CD4-positive, CD25-positive, alpha-beta regulatory T cell (primary cell): ENCODE measurements around the gene CMTM8. TPM values are rescaled to one million over a fixed set of nuclear protein-coding genes. Genes with fewer than 3 reads are reported as not detected.

Experiments used
- ATAC-seq, 2 donors: fragments of 150-1000 bp; cut with Tn5 transposase; one replicate each; pipeline ENCODE4 v1.10.0; 2021; ENCODE audit warnings: low read depth in 2 of 2, moderate number of reproducible peaks in 2 of 2, moderate library complexity in 1 of 2
- DNase-seq, 3 donors: peaks; one replicate each; pipeline versions ENCODE4 v3.0.0 to v3.0.0-alpha.2; 2012 to 2022; ENCODE audit warnings: mixed read lengths in 1 of 3
- H3K27ac ChIP-seq: one replicate; pipeline ENCODE4 v1.7.0; 2013; ENCODE audit warnings: mild to moderate bottlenecking, low read length; ENCODE audit not compliant: insufficient read depth, poor library complexity, severe bottlenecking
- H3K27me3 ChIP-seq: one replicate; pipeline ENCODE4 v1.7.0; 2013; ENCODE audit warnings: low read length; ENCODE audit not compliant: control insufficient read depth, insufficient read depth
- H3K36me3 ChIP-seq: one replicate; pipeline ENCODE4 v1.7.0; 2013; ENCODE audit warnings: mild to moderate bottlenecking, low read length, moderate library complexity; ENCODE audit not compliant: control insufficient read depth, insufficient read depth
- H3K4me1 ChIP-seq: 2 replicates; pipeline ENCODE4 v1.7.0; 2013; ENCODE audit warnings: mild to moderate bottlenecking, low read length; ENCODE audit not compliant: insufficient read depth, control insufficient read depth, poor library complexity, severe bottlenecking
- H3K4me3 ChIP-seq: one replicate; pipeline ENCODE4 v1.7.0; 2013; ENCODE audit warnings: low read depth, mild to moderate bottlenecking, low read length, moderate library complexity
- H3K9me3 ChIP-seq, 2 experiments: 1 replicate in 1 of 2; 2 replicates in 1 of 2; pipeline ENCODE4 v1.7.0; 2013; ENCODE audit warnings: low read length in 2 of 2, mild to moderate bottlenecking in 1 of 2, moderate library complexity in 1 of 2; ENCODE audit not compliant: control insufficient read depth in 2 of 2
- H3K27ac Mint-ChIP-seq, 3 donors: one replicate each; pipeline ENCODE4 v1.8.0; 2020 to 2022; ENCODE audit warnings: mild to moderate bottlenecking in 3 of 3, mixed read lengths in 3 of 3, moderate library complexity in 2 of 3
- H3K27me3 Mint-ChIP-seq: one replicate; pipeline ENCODE4 v1.8.0; 2022; ENCODE audit warnings: mild to moderate bottlenecking, mixed read lengths
- H3K36me3 Mint-ChIP-seq: one replicate; pipeline ENCODE4 v1.8.0; 2020; ENCODE audit warnings: mixed read lengths
- H3K4me1 Mint-ChIP-seq, 4 donors: one replicate each; pipeline ENCODE4 v1.8.0; 2020 to 2022; ENCODE audit warnings: mixed read lengths in 4 of 4, mild to moderate bottlenecking in 1 of 4
- H3K4me3 Mint-ChIP-seq, 4 donors: one replicate each; pipeline ENCODE4 v1.8.0; 2020 to 2022; ENCODE audit warnings: mild to moderate bottlenecking in 4 of 4, mixed read lengths in 4 of 4, moderate library complexity in 3 of 4
- H3K9me3 Mint-ChIP-seq, 7 donors: one replicate each; pipeline ENCODE4 v1.8.0; 2020 to 2022; ENCODE audit warnings: mixed read lengths in 7 of 7, mild to moderate bottlenecking in 3 of 7, moderate library complexity in 2 of 7
- polyA plus RNA-seq, 4 donors: library from polyadenylated mRNA; unstranded; fragments of 300-500 nt; fragmentation: Illumina TruSeq; gene quantifications; one replicate each; pipeline ENCODE4 v1.2.3, GENCODE V29; 2021
- total RNA-seq: library from RNA; stranded (reverse); gene quantifications from one replicate; pipeline ENCODE4 v1.2.3, GENCODE V29; 2022

Gene CMTM8
- total and polyA plus RNA-seq, 5 donors from 2014 or later = 5.8 to 14.6 (median 13.1) TPM

GRCh38 chr3:32301426-32301825, 62.9 kb downstream of the CMTM8 start:
- Histone ChIP-seq H3K4me3 (no peak overlapping the region), H3K27ac (peak overlapping the region; percentile 75), H3K4me1 (peaks cover 43% of the 10 kb centered on the region), H3K27me3 (no peaks in the 10 kb centered on the region), H3K9me3 (no peaks in the 10 kb centered on the region), H3K36me3 (no peaks in the 10 kb centered on the region)
- Mint-ChIP-seq H3K9me3 (no peaks in the 10 kb centered on the region), H3K36me3 (peaks cover 4% of the 10 kb centered on the region), H3K4me1 (peaks cover 20 to 68% (median 50%) of the 10 kb centered on the region in 4 donors), H3K27me3 (no peaks in the 10 kb centered on the region), H3K27ac (peak overlapping the region; percentile 44 to 93 (median 89)), H3K4me3 (peak overlapping the region in 1 of 4 donors; percentile 11)
- DNase-seq = no peak
- ATAC-seq = no peak

- H3K4me1 Mint-ChIP-seq = peaks cover 20 to 62% (median 46%) of the 10 kb centered on the region in 4 donors
These were observed 64.3 kb downstream of the CMTM8 start for GRCh38 chr3:32302601-32303398.

GRCh38 chr3:32303399-32303747, 64.9 kb downstream of the CMTM8 start:
- DNase-seq = peak in 2 of 3 donors; percentile 50 to 58
- Histone ChIP-seq H3K4me3 (peak overlapping the region; percentile 79), H3K36me3 (no peaks in the 10 kb centered on the region), H3K9me3 (no peaks in the 10 kb centered on the region), H3K4me1 (peaks cover 36% of the 10 kb centered on the region), H3K27me3 (no peaks in the 10 kb centered on the region), H3K27ac (peak overlapping the region; percentile 75)
- H3K4me3 Mint-ChIP-seq = peak overlapping the region; percentile 51 to 80 (median 70)
- ATAC-seq = peak; percentile 74 to 78
- peaks cover 8% of the 10 kb centered on the region for H3K36me3 Mint-ChIP-seq
- peaks cover 0 to 2% (median 0%) of the 10 kb centered on the region in 7 donors for H3K9me3 Mint-ChIP-seq
- no peaks in the 10 kb centered on the region for H3K27me3 Mint-ChIP-seq
- peak overlapping the region; percentile 89 to 99 (median 93) for H3K27ac Mint-ChIP-seq
- H3K4me1 Mint-ChIP-seq = peaks cover 20 to 60% (median 46%) of the 10 kb centered on the region in 4 donors

More at GRCh38 chr3:32302601-32303398, 64.3 kb downstream of the CMTM8 start:
- ATAC-seq (no peak), DNase-seq (no peak)
- H3K27ac ChIP-seq = peak overlapping the region; percentile 75
- peaks cover 36% of the 10 kb centered on the region for H3K4me1 ChIP-seq
- Mint-ChIP-seq H3K9me3 (peaks cover 0 to 2% (median 0%) of the 10 kb centered on the region in 7 donors), H3K4me3 (peak overlapping the region; percentile 51 to 80 (median 70)), H3K27me3 (no peaks in the 10 kb centered on the region), H3K36me3 (peaks cover 8% of the 10 kb centered on the region), H3K27ac (peak overlapping the region; percentile 89 to 99 (median 93))
- peak overlapping the region; percentile 79 for H3K4me3 ChIP-seq
- no peaks in the 10 kb centered on the region for H3K27me3 ChIP-seq
- no peaks in the 10 kb centered on the region for H3K9me3 ChIP-seq
- H3K36me3 ChIP-seq = no peaks in the 10 kb centered on the region

DNA sequence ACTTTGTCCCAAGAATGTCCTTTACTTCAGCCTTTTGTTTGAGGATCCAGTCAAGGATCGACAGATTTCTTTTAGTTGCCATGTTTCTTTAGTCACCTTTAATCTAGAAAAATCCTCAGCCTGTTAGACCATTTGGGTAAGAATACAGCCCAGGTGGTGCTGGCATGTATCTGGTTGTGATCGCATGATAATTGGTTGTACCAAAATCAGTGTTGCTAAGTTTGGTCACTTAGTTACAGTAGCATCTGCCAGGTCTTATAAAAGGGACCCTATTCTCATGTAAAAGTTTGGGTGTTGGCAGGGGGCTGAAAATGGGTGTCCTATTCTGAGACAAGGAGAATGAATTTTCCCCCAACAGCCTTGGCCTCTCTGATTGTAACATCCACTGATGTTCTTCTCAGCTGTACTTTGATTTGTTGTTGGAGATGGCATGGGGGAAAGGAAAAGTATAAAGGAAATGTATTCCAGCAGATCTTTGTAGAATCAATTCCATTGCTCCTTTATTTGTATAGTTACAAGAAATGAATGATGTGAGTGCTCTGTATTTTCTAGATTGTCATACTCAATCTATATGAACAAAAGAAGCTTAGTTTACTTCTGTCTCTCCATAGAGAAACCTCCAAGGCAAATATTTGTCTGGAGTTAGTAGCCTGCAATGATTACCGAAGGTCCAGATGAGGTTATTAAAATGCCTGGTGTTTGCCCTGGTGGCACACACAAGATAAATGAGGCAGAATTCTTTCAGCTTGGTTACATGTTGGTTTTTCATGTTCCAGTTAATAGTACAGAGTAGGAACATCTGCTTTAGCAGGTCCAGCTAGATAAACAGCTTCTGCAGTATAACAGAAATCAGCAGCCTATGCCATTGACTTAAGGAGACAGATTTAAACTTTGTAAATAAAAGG, 65.7 kb downstream of the CMTM8 start:
- DNase-seq (no peak), ATAC-seq (no peak)
- Histone ChIP-seq H3K4me3 (no peak overlapping the region), H3K27ac (peak overlapping the region; percentile 75), H3K36me3 (no peaks in the 10 kb centered on the region), H3K27me3 (no peaks in the 10 kb centered on the region), H3K9me3 (no peaks in the 10 kb centered on the region), H3K4me1 (peaks cover 36% of the 10 kb centered on the region)
- no peaks in the 10 kb centered on the region for H3K27me3 Mint-ChIP-seq
- H3K4me1 Mint-ChIP-seq = peaks cover 20 to 60% (median 46%) of the 10 kb centered on the region in 4 donors
- peak overlapping the region in 1 of 4 donors; percentile 21 for H3K4me3 Mint-ChIP-seq
- peaks cover 8% of the 10 kb centered on the region for H3K36me3 Mint-ChIP-seq
- peak overlapping the region; percentile 49 to 99 (median 93) for H3K27ac Mint-ChIP-seq
- H3K9me3 Mint-ChIP-seq = peaks cover 0 to 2% (median 0%) of the 10 kb centered on the region in 7 donors

DNA sequence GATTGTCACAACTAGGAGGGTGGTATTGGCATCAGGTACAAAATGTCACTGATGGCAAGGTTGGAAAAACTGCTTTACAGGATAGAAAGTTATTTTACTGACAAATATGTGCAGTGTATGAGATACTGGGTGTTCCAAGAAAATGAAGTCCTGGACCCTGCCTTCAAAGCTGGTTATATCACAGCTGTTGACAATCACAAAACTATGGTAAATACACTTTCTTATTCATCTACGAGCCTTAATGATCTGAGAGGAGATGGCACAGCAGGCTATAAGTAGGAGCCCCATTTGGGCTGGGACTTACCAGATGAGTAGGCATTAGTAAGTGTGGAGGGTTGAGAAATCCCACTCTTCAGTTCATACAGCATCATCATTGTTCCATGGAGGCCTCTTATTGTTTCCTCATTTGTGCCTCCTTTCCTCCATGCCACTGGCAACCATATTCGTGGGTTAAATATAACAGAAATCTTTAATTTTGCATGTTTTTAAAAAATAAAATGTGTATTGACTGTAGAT, 66.9 kb downstream of the CMTM8 start:
- Mint-ChIP-seq H3K9me3 (peaks cover 0 to 2% (median 0%) of the 10 kb centered on the region in 7 donors), H3K4me3 (no peak overlapping the region), H3K27me3 (no peaks in the 10 kb centered on the region), H3K27ac (peak overlapping the region in 1 of 3 donors; percentile 93), H3K4me1 (peaks cover 20 to 52% (median 40%) of the 10 kb centered on the region in 4 donors), H3K36me3 (peaks cover 8% of the 10 kb centered on the region)
- Histone ChIP-seq H3K4me3 (no peak overlapping the region), H3K4me1 (peaks cover 36% of the 10 kb centered on the region), H3K27me3 (no peaks in the 10 kb centered on the region), H3K36me3 (no peaks in the 10 kb centered on the region), H3K27ac (no peak overlapping the region), H3K9me3 (no peaks in the 10 kb centered on the region)
- ATAC-seq = no peak
- no peak for DNase-seq

DNA sequence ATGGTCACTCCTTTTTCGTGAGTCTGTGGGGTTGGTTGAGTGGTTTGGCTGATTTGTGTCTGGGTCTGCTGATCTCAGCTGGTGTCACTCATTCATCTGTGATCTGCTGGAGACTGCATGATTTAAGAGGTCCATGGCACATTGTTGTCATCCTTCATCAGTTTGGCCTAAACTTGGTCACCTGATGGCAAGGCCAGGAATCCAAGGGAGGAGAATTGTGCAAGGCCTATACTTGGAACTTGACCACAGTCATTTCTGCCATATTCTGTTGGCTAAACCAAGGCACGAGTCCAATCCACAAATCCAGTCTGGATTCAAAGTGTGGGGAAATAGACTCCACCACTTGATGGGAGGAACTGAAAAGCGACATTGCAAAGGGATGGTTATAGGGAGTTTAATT, 67.6 kb downstream of the CMTM8 start:
- Histone ChIP-seq H3K27me3 (no peaks in the 10 kb centered on the region), H3K4me1 (peaks cover 35% of the 10 kb centered on the region), H3K9me3 (no peaks in the 10 kb centered on the region), H3K4me3 (no peak overlapping the region), H3K36me3 (no peaks in the 10 kb centered on the region), H3K27ac (no peak overlapping the region)
- Mint-ChIP-seq H3K27ac (peak overlapping the region in 1 of 3 donors; percentile 11), H3K36me3 (peaks cover 8% of the 10 kb centered on the region), H3K4me3 (peak overlapping the region in 1 of 4 donors; percentile 2), H3K9me3 (peaks cover 0 to 2% (median 0%) of the 10 kb centered on the region in 7 donors), H3K4me1 (peaks cover 20 to 50% (median 42%) of the 10 kb centered on the region in 4 donors), H3K27me3 (no peaks in the 10 kb centered on the region)
- ATAC-seq = no peak
- no peak for DNase-seq

DNA sequence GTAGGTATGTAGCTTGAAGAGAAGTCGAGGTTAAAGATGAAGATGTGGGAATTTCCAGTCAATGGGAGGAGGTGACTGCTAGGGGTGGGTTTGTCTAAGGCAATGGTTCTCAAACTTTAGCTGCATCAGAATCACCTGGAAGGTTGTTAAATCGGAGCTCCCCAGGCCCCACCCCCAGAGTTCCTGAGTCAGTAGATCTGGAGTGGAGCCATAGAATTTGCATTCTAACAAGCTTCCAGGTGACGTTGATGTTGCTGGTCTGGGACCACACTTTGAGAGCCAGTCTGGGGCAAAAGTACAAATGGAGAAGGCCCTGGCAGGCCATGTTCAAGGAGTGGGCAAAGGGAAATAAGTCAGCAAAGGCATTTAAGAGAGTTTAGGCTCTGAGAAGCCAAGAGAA, 69.1 kb downstream of the CMTM8 start:
- no peaks in the 10 kb centered on the region for H3K36me3 ChIP-seq
- peaks cover 20 to 44% (median 40%) of the 10 kb centered on the region in 4 donors for H3K4me1 Mint-ChIP-seq
- no peaks in the 10 kb centered on the region for H3K27me3 Mint-ChIP-seq
- no peaks in the 10 kb centered on the region for H3K27me3 ChIP-seq
- peak overlapping the region in 1 of 4 donors; percentile 11 for H3K4me3 Mint-ChIP-seq
- peaks cover 0 to 2% (median 0%) of the 10 kb centered on the region in 7 donors for H3K9me3 Mint-ChIP-seq
- no peak overlapping the region for H3K27ac ChIP-seq
- H3K36me3 Mint-ChIP-seq = peaks cover 8% of the 10 kb centered on the region
- ATAC-seq (no peak), DNase-seq (no peak)
- peaks cover 23% of the 10 kb centered on the region for H3K4me1 ChIP-seq
- peak overlapping the region in 1 of 3 donors; percentile 49 for H3K27ac Mint-ChIP-seq
- H3K4me3 ChIP-seq = no peak overlapping the region
- no peaks in the 10 kb centered on the region for H3K9me3 ChIP-seq
